ENCODE data around the gene TTC1. TPM values are rescaled to one million over a fixed set of nuclear protein-coding genes. Genes with fewer than 3 reads are reported as not detected.

Gene TTC1
- total RNA-seq, 1 donor from 2014 or later = 65.4 TPM

DNA sequence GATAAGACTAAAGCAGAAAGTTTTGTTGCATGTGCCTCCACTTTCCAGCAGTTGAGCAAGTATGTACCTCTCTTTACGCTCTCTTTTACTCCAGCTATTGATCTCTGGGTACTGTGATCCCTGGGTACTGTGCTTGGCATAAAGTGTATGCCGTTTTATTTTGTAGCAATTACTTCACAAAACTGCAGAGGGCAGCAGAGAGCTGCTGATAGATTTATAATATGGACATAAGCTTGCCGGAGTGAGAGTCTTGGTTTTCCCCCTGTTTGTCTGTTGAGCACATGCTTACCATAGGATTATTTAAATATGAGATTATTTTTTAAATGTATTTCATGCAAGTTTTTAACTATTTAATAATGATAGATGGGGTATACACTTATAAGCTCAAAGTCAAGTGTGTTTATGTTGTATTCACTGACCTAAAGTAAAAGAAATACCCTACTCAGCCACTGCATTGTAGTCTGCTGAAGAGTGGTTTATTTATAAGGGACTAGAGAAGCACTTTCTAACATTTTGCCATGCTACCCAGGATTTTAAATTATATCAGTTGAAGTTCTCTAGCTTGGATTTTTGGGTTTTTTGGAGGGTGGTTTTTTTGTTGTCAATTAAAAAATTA lies 13.0 kb downstream of the TTC1 start:
- Histone ChIP-seq H3K36me3 (ENCODE audit: control insufficient read depth, insufficient read depth, low read length) (no peaks in the 10 kb centered on the region), H3K4me3 (ENCODE audit: low read depth, low read length) (no peak overlapping the region), H3K27me3 (ENCODE audit: control insufficient read depth, insufficient read depth, low read length) (no peaks in the 10 kb centered on the region)
- TF ChIP-seq CTCF (IDR thresholded peaks at IDR 0.05; ENCODE audit: insufficient read depth, low read length, poor library complexity, severe bottlenecking) = peak; percentile 63
- DNase-seq (ENCODE audit: low read depth) = peak; percentile 12

DNA sequence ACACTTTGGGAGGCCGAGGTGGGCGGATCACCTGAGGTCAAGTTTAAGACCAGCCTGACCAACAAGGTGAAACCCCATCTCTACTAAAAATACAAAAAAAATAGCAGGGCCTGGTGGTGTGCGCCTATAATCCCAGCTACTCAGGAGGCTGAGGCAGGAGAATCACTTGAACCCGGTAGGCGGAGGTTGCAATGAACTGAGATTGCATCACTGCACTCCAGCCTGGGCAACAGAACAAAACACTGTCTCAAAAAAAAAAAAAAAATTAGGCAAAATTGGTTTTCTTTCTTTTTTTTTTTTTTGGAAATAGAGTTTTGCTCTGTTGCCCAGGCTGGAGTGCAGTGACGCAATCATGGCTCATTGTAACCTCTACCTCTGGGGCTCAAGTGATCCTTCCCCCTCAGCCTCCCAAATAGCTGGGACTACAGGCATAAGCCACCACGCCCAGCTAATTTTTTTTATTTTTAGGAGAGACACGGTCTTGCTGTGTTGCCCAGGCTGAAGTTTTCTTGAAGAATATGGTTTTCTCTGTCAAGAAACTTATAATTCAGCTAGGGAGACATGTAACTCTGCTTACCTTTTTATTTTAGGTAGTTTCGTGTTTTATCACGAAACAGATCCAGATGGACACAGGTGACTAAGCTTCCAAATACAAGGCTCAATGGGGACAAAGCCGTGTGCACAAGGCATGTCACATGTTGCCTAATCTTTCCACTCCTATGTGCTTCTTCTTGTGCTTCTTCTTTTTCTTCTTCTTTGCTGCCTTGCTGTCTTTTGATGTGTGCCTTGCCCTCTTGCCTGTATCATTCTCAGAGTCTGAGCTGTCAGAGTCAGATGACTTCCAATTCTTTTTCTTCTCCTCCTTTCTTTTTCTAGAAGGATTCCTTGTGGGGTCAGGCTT lies 14.3 kb downstream of the TTC1 start:
- no peak for TF ChIP-seq CTCF (IDR thresholded peaks at IDR 0.05; ENCODE audit: insufficient read depth, low read length, poor library complexity, severe bottlenecking)
- no peak for DNase-seq (ENCODE audit: low read depth)

GRCh38 chr5:160023908-160024630 lies 15.1 kb downstream of the TTC1 start:
- no peak for TF ChIP-seq CTCF (IDR thresholded peaks at IDR 0.05; ENCODE audit: insufficient read depth, low read length, poor library complexity, severe bottlenecking)
- Histone ChIP-seq H3K4me3 (ENCODE audit: low read depth, low read length) (no peak overlapping the region), H3K36me3 (ENCODE audit: control insufficient read depth, insufficient read depth, low read length) (no peaks in the 10 kb centered on the region), H3K27me3 (ENCODE audit: control insufficient read depth, insufficient read depth, low read length) (no peaks in the 10 kb centered on the region)
- no peak for DNase-seq (ENCODE audit: low read depth)

More for the DNA sequence above, 14.3 kb downstream of the TTC1 start:
- Histone ChIP-seq H3K27me3 (ENCODE audit: control insufficient read depth, insufficient read depth, low read length) (no peaks in the 10 kb centered on the region), H3K36me3 (ENCODE audit: control insufficient read depth, insufficient read depth, low read length) (no peaks in the 10 kb centered on the region), H3K4me3 (ENCODE audit: low read depth, low read length) (no peak overlapping the region)

DNA sequence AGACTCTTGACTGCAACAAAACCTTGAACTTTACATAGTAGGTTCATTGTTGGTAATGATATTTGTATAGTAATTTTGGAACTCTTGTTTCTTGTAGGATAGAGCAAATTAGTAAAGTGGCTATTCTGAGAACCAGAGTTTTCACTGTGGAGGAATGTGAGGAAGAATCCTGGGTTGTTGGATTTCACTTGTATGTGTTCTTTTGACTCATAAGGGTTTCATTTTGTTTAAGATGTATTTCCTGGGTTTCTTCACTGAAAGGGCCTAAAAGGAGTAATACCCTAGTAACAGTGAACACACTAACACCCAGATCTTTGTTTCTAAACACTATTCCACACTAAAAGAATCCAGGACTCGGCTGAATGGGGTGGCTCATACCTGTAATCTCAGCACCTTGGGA lies 20.1 kb downstream of the TTC1 start:
- TF ChIP-seq CTCF (IDR thresholded peaks at IDR 0.05; ENCODE audit: insufficient read depth, low read length, poor library complexity, severe bottlenecking) = no peak
- DNase-seq (ENCODE audit: low read depth) = no peak
- no peaks in the 10 kb centered on the region for H3K36me3 ChIP-seq (ENCODE audit: control insufficient read depth, insufficient read depth, low read length)
- H3K27me3 ChIP-seq (ENCODE audit: control insufficient read depth, insufficient read depth, low read length) = no peaks in the 10 kb centered on the region
- no peak overlapping the region for H3K4me3 ChIP-seq (ENCODE audit: low read depth, low read length)

DNA sequence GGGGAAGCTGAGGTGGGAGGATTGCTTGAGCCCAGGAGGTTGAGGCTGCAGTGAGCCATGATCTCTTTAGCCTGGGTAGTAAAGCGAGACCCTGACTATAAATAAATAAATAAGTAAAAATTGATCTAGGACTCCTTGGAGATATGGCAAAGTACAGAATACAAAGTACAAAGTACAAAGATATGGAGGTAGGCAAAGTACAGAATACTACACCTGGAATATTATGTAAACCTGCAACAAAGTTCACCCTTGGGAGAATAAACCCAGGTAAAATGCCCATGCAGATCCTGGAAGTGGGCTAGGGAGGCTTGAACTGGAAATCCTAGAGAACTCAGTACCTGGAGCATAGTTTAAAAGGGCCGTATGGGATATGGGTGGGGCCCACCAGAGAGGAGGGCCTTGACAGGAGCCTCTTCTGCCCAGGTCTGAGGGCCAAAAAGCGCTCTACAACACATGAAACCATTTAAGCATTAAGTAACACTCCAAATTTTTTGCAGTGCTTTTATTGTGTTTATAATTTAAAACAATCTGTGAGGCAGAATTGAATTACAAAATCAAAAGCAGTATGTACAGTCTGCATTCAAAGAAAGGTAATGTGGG lies 20.7 kb downstream of the TTC1 start:
- Histone ChIP-seq H3K4me3 (ENCODE audit: low read depth, low read length) (no peak overlapping the region), H3K27me3 (ENCODE audit: control insufficient read depth, insufficient read depth, low read length) (no peaks in the 10 kb centered on the region), H3K36me3 (ENCODE audit: control insufficient read depth, insufficient read depth, low read length) (no peaks in the 10 kb centered on the region)
- TF ChIP-seq CTCF (IDR thresholded peaks at IDR 0.05; ENCODE audit: insufficient read depth, low read length, poor library complexity, severe bottlenecking) = no peak
- DNase-seq (ENCODE audit: low read depth) = no peak
